Ovary (tissue), 9 donors: ENCODE results near the gene SNAP47. TPM values are rescaled to one million over a fixed set of nuclear protein-coding genes. Genes with fewer than 3 reads are reported as not detected.

ENCODE experiments used
- DNase-seq, 5 donors: peaks; one replicate each; pipeline ENCODE4 v3.0.0-alpha.2; 2019 to 2020
- H3K27ac ChIP-seq, 2 donors: fragments of 200-600 bp; one replicate each; pipeline versions ENCODE4 v1.5.1 to v1.8.0; 2019 to 2022
- H3K27me3 ChIP-seq: fragments of 200-600 bp; one replicate; pipeline ENCODE4 v1.8.0; 2022
- H3K36me3 ChIP-seq: fragments of 200-600 bp; sonication (generic); one replicate; pipeline ENCODE4 v1.5.1; 2019
- H3K4me1 ChIP-seq: one replicate; pipeline ENCODE4 v1.8.1; 2013; ENCODE audit warnings: mild to moderate bottlenecking, moderate library complexity; ENCODE audit not compliant: insufficient read depth
- H3K4me3 ChIP-seq: fragments of 200-600 bp; sonication (generic); one replicate; pipeline ENCODE4 v1.5.1; 2017
- H3K9me3 ChIP-seq, 2 donors: fragments of 200-600 bp in 1 of 2; sonication (generic) in 1 of 2; one replicate each; pipeline versions ENCODE4 v1.5.1 to v1.8.1; 2013 to 2019; ENCODE audit warnings: mild to moderate bottlenecking in 1 of 2, moderate library complexity in 1 of 2
- EP300 ChIP-seq: sonication (generic); formaldehyde crosslinking; IDR thresholded peaks from one replicate; pipeline ENCODE4 v1.6.1; 2017; ENCODE audit warnings: antibody characterized with exemption
- POLR2A ChIP-seq: fragments of 450-650 bp; IDR thresholded peaks from one replicate; pipeline ENCODE4 v1.6.1; 2017; ENCODE audit warnings: antibody characterized with exemption, mild to moderate bottlenecking, moderate library complexity
- WGBS, 3 donors: extraction: QIAGEN DNeasy Blood & Tissue Kit in 1 of 3; methylation state at CpG; one replicate each; pipeline versions ENCODE4 v1.1.5 to v1.1.7; 2013 to 2017; 5-methylcytosine and 5-hydroxymethylcytosine counted together
- intact Hi-C, 4 donors: fragments of 100-400 bp; cut with DNase I; formaldehyde crosslinking; loops; one replicate each; pipeline versions ENCODE4 v1.11.0 to v1.15.1; 2022 to 2023
- polyA plus RNA-seq, 2 donors: library from polyadenylated mRNA; stranded (reverse); fragments of 200-250 nt in 1 of 2; fragments of 350-450 nt in 1 of 2; fragmentation: Illumina TruSeq in 1 of 2; extraction: RNeasy Lipid Tissue Mini Kit (QIAGEN cat#74804) in 1 of 2; gene quantifications; one replicate each; pipeline ENCODE4 v1.2.3, GENCODE V29; 2013 to 2014
- total RNA-seq, 7 donors: library from RNA; depleted of rRNA in 2 of 7; stranded (reverse); fragments of >200 nt in 2 of 7; fragmentation: NEBNext Ultra II Directional in 3 of 7; extraction: Animal tissue kit (Norgen Biotek cat#: 25700) in 3 of 7; gene quantifications; one replicate each; pipeline versions ENCODE4 v1.1.0 to v1.2.4, GENCODE V29; 2016 to 2023
- TF ChIP-seq, protein P1 (sequence below), 3 donors: fragments of 450-650 bp in 2 of 3; fragments of 200-600 bp in 1 of 3; IDR thresholded peaks; one replicate each; pipeline versions ENCODE4 v1.5.1 to v1.8.0; 2016 to 2022; ENCODE audit warnings: antibody characterized with exemption in 3 of 3, mild to moderate bottlenecking in 1 of 3
- donor health status: DM: no; HTN: no; CAD: no; lungs with moderate emphysema.
- donor health status: DM: no; HTN: no; CAD: no.
- donor health status: Bipolar disorder and iron deficiency.
- donor health status: DM: yes; HTN: yes; CAD: no.
- donor health status: DM: no; HTN: no; CAD: no.
- donor health status: DM: yes; HTN: yes; CAD: no.

The SNAP47 gene
- total and polyA plus RNA-seq, 9 donors, result 43.5 to 135 (median 83.9) TPM

DNA sequence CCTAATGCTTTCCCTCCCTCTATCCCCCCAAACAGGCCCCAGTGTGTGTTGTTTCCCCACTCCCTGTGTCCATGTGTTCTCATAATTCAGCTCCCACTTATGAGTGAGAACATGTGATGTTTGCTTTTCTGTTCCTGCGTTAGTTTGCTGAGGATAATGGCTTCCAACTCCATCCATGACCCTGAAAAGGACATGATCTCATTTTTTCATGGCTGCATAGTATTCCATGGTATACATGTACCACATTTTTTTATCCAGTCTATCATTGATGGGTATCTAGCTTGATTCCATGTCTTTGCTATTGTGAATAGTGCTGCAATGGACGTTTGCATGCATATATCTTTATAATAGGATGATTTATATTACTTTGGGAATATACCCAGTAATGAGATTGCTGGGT is 89.0 kb downstream of the SNAP47 start:
- no peaks in the 10 kb centered on the region for H3K36me3 ChIP-seq
- DNase-seq, result no peak
- TF ChIP-seq POLR2A, result no peak
- TF ChIP-seq EP300, result no peak
- peaks cover 0 to 3% of the 10 kb centered on the region in 2 donors for H3K9me3 ChIP-seq
- no peaks in the 10 kb centered on the region for H3K27me3 ChIP-seq
- intact Hi-C loops, result no loop called here
- H3K4me3 ChIP-seq, result no peak overlapping the region
- no peaks in the 10 kb centered on the region for H3K4me1 ChIP-seq
- no peak overlapping the region for H3K27ac ChIP-seq
- WGBS, 3 donors, result 39 to 44% (median 40%) methylated on average over 2 of the region's 2 CpGs

DNA sequence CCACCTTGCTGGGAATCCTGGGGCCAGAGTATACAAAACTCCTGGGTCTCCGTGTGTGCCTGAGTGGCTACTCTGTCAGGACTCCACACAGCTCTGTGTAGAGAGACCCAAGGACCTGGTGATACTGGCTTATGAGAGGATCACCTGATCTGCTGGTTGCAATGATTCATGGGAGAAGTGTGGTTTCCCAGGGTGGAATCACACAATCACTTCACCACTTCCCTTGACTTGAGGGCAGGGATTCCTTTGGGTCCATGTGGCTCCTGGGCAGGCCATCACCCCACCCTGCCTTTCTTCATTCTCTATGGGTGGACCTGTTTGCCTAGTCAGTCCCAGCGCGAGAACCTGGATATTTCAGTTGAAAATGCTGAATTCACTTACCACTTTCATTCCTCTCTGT is 93.6 kb downstream of the SNAP47 start:
- no peak for TF ChIP-seq POLR2A
- TF ChIP-seq, protein P1, sequence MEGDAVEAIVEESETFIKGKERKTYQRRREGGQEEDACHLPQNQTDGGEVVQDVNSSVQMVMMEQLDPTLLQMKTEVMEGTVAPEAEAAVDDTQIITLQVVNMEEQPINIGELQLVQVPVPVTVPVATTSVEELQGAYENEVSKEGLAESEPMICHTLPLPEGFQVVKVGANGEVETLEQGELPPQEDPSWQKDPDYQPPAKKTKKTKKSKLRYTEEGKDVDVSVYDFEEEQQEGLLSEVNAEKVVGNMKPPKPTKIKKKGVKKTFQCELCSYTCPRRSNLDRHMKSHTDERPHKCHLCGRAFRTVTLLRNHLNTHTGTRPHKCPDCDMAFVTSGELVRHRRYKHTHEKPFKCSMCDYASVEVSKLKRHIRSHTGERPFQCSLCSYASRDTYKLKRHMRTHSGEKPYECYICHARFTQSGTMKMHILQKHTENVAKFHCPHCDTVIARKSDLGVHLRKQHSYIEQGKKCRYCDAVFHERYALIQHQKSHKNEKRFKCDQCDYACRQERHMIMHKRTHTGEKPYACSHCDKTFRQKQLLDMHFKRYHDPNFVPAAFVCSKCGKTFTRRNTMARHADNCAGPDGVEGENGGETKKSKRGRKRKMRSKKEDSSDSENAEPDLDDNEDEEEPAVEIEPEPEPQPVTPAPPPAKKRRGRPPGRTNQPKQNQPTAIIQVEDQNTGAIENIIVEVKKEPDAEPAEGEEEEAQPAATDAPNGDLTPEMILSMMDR (IDR thresholded peaks at IDR 0.05), result no peak
- no peak for TF ChIP-seq EP300
- no peaks in the 10 kb centered on the region for H3K36me3 ChIP-seq
- DNase-seq, result no peak
- 70 to 94% (median 84%) methylated on average over 3 of the region's 3 CpGs for WGBS, 3 donors
- intact Hi-C loops, result no loop called here
- H3K4me3 ChIP-seq, result no peak overlapping the region
- H3K4me1 ChIP-seq, result no peaks in the 10 kb centered on the region
- H3K9me3 ChIP-seq, result peaks cover 0 to 3% of the 10 kb centered on the region in 2 donors
- no peaks in the 10 kb centered on the region for H3K27me3 ChIP-seq
- H3K27ac ChIP-seq, result no peak overlapping the region

Other genes with a start within 250 kb of the SNAP47 start
- 10 to 100 TPM in 2 of 7 donors, 1 to 10 TPM in 5; 7.0 to 12.0 (median 8.8) TPM for gene ZNF678, start 171.9 kb upstream of the SNAP47 start, total RNA-seq
- 1 to 10 TPM; 2.5 to 3.6 TPM for gene ZNF678, start 171.9 kb upstream of the SNAP47 start, polyA plus RNA-seq
- gene JMJD4, start 133 bp upstream of the SNAP47 start, total RNA-seq, result 10 to 100 TPM; 23.9 to 28.9 (median 26.4) TPM
- gene JMJD4, start 133 bp upstream of the SNAP47 start, polyA plus RNA-seq, result 10 to 100 TPM in 1 of 2 donors, 1 to 10 TPM in 1; 5.9 to 19.9 TPM
- gene PRSS38, start 80.2 kb downstream of the SNAP47 start, total RNA-seq, result not detected
- not detected for gene PRSS38, start 80.2 kb downstream of the SNAP47 start, polyA plus RNA-seq
- 10 to 100 TPM in 3 of 7 donors, 1 to 10 TPM in 4; 3.9 to 15.9 (median 9.8) TPM for gene WNT9A, start 212.5 kb downstream of the SNAP47 start, total RNA-seq
- gene WNT9A, start 212.5 kb downstream of the SNAP47 start, polyA plus RNA-seq, result 10 to 100 TPM in 1 of 2 donors, 1 to 10 TPM in 1; 1.1 to 10.8 TPM